ENCODE results near the gene TCF15. TPM values are rescaled to one million over a fixed set of nuclear protein-coding genes. Genes with fewer than 3 reads are reported as not detected.

The TCF15 gene
- total and polyA plus RNA-seq, 2 experiments from 2014 or later, result 3.8 to 4.0 TPM

DNA sequence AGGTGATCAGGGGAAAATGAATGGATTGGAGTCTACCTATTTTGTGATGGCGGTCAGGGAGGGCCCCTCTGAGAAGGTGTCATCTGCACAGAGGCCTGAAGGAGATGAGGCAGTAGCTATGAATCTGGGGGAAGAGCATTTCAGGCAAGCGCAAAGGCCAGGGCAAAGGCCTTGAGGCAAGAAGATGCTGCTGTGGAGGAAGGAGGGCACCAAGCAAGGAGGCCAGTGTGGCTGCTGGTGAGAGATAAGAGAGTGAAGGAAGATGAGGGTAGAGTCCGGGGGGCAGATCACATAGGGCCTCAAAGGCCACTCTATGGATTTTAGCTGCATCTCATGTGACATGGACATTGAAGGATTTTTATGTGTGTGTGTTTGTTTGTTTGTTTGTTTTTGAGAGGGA is 45.9 kb downstream of the TCF15 start:
- no peak for DNase-seq (ENCODE audit: low spot score)

More for the DNA sequence above, 45.9 kb downstream of the TCF15 start:
- Mint-ChIP-seq H3K4me3 (no peak overlapping the region), H3K27me3 (ENCODE audit: insufficient read depth, low read depth, poor library complexity) (peaks cover 3% of the 10 kb centered on the region), H3K9me3 (no peaks in the 10 kb centered on the region; the same call in 1 of the 3 replicates), H3K4me1 (peaks cover 9% of the 10 kb centered on the region), H3K27ac (no peak overlapping the region), H3K36me3 (ENCODE audit: low read depth) (no peaks in the 10 kb centered on the region)
- Histone ChIP-seq H3F3A (replicated peaks; ENCODE audit: low read depth) (no peaks in the 10 kb centered on the region), H2AFZ (no peak overlapping the region), H3K79me2 (replicated peaks; ENCODE audit: insufficient read depth) (no peaks in the 10 kb centered on the region), H4K20me1 (replicated peaks; ENCODE audit: insufficient read depth) (no peaks in the 10 kb centered on the region), H3K27me3 (ENCODE audit: insufficient read depth) (no peaks in the 10 kb centered on the region), H3K27ac (ENCODE audit: low read depth) (no peak overlapping the region), H3K4me1 (ENCODE audit: insufficient read depth) (no peaks in the 10 kb centered on the region; the same call in 1 of the 2 replicates), H3K9me2 (ENCODE audit: insufficient read depth) (no peaks in the 10 kb centered on the region), H3K36me3 (ENCODE audit: insufficient read depth) (no peaks in the 10 kb centered on the region), H3K4me2 (no peak overlapping the region), H3K4me3 (no peak overlapping the region)
- TF ChIP-seq, protein P1, sequence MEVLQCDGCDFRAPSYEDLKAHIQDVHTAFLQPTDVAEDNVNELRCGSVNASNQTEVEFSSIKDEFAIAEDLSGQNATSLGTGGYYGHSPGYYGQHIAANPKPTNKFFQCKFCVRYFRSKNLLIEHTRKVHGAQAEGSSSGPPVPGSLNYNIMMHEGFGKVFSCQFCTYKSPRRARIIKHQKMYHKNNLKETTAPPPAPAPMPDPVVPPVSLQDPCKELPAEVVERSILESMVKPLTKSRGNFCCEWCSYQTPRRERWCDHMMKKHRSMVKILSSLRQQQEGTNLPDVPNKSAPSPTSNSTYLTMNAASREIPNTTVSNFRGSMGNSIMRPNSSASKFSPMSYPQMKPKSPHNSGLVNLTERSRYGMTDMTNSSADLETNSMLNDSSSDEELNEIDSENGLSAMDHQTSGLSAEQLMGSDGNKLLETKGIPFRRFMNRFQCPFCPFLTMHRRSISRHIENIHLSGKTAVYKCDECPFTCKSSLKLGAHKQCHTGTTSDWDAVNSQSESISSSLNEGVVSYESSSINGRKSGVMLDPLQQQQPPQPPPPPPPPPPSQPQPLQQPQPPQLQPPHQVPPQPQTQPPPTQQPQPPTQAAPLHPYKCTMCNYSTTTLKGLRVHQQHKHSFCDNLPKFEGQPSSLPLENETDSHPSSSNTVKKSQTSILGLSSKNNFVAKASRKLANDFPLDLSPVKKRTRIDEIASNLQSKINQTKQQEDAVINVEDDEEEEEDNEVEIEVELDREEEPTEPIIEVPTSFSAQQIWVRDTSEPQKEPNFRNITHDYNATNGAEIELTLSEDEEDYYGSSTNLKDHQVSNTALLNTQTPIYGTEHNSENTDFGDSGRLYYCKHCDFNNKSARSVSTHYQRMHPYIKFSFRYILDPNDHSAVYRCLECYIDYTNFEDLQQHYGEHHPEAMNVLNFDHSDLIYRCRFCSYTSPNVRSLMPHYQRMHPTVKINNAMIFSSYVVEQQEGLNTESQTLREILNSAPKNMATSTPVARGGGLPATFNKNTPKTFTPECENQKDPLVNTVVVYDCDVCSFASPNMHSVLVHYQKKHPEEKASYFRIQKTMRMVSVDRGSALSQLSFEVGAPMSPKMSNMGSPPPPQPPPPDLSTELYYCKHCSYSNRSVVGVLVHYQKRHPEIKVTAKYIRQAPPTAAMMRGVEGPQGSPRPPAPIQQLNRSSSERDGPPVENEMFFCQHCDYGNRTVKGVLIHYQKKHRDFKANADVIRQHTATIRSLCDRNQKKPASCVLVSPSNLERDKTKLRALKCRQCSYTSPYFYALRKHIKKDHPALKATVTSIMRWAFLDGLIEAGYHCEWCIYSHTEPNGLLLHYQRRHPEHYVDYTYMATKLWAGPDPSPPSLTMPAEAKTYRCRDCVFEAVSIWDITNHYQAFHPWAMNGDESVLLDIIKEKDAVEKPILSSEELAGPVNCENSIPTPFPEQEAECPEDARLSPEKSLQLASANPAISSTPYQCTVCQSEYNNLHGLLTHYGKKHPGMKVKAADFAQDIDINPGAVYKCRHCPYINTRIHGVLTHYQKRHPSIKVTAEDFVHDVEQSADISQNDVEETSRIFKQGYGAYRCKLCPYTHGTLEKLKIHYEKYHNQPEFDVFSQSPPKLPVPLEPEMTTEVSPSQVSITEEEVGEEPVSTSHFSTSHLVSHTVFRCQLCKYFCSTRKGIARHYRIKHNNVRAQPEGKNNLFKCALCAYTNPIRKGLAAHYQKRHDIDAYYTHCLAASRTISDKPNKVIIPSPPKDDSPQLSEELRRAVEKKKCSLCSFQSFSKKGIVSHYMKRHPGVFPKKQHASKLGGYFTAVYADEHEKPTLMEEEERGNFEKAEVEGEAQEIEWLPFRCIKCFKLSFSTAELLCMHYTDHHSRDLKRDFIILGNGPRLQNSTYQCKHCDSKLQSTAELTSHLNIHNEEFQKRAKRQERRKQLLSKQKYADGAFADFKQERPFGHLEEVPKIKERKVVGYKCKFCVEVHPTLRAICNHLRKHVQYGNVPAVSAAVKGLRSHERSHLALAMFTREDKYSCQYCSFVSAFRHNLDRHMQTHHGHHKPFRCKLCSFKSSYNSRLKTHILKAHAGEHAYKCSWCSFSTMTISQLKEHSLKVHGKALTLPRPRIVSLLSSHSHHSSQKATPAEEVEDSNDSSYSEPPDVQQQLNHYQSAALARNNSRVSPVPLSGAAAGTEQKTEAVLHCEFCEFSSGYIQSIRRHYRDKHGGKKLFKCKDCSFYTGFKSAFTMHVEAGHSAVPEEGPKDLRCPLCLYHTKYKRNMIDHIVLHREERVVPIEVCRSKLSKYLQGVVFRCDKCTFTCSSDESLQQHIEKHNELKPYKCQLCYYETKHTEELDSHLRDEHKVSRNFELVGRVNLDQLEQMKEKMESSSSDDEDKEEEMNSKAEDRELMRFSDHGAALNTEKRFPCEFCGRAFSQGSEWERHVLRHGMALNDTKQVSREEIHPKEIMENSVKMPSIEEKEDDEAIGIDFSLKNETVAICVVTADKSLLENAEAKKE (CRISPR knock-in tag; IDR thresholded peaks at IDR 0.05), result no peak
- TF ChIP-seq CREB1 (CRISPR knock-in tag; IDR thresholded peaks at IDR 0.05; ENCODE audit: low read depth), result no peak
- ATAC-seq, result no peak

Measured in GM23338 (cell line).